Activated naive CD4-positive, alpha-beta T cell treated with anti-CD3 and anti-CD28 coated beads, Interleukin-2, amount 50 U/mL, for 16 hours (primary cell): ENCODE data around the gene BPTF.
"Not testable (repeated sequence)": the region's sequence is repeated elsewhere in the genome, so short reads cannot be mapped to it uniquely, and the experiment has no call there.

Source experiments
- DNase-seq: peaks from one replicate; pipeline ENCODE4 v3.0.0-alpha.2; 2020

BPTF gene

DNA sequence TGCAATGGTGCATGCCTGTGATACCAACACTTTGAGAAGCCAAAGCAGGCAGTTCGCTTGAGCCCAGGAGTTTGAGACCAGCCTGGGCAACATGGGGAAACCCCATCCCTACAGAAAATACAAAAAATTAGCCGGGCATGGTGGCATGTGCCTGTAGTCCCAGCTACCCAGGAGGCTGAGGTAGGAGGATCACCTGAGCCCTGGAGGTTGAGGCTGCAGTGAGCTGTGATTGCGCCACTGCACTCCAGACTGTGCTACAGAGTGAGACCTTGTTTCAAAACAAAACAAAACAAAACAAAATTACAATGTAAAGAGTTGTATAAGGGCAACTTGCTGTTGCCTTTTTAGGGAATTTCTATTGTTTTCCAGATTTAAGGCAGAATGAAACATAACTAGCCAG is 155.6 kb downstream of the BPTF start:
- not testable (repeated sequence) for DNase-seq

DNA sequence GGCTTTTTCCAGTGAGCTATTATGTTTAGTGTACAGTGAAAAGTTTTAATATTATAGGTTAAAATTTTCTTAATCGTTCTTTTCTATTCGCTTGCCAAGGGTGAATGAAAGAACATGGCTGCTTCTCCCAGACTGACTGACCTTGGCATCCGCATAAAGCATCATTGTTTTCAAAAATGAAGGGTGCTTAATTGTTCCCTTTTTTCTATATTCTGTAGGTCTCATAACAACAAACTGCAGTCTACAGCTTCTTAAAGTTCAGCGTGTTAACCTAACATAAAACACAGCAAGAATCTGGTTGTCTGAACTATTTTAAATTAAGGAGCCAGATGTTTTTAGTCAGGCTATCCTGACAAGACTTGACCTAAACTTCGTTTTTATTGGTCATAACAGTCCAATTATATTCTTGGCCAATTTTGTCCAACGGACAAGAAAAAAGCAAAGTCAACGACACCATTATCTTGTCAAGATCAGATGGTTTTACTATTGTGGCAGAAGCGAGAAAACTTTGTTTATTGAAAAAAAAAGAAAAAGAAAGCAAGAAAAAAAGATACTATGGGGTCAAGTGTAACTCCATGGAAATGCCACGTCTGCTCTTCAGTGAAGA is 156.8 kb downstream of the BPTF start:
- no peak for DNase-seq

DNA sequence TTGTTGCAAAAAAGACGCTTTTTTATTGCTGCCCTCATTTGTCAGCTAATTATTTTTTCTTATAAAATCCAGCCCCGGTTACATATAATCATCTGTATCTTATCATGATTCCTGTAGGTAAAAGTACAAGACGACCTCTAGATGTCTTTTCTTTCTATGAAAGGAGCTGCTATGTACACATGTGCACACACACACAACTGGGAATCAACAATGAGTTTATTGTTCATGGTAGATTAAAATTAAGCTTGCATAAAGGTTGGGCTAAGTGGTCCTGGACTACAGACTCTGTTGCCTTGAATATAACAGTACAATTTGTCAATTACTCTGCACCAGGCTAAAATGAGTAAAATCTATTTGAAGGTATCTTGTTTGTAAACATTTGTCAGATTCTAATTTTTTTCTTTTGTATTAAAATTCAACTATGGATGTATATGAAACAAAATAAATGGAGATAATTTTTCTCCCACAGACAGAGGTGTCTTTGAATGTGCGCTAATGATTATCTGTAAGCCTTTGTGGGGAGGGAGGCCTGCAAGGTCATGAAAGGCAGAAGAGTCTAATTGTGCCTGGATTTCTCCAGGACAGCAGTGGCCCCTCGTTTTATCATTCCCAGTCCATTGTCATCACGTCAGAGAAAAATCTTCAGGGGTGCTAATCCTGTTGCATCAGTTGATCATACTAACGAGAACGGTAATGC is 157.5 kb downstream of the BPTF start:
- no peak for DNase-seq

DNA sequence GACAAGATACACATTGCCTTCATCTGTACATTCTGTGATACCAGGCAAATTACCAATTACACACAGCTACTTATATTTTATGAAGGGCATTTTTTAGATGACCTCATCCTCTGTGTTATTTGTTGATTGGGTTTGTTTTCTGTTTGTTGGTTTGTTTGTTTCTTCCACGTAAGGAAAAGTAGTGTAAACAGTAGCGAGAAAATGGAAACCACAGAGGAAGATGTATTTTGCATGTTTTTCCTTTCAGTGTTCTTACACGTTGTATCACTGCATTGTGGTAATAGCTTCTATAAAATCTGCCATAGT is 158.0 kb downstream of the BPTF start:
- no peak for DNase-seq

DNA sequence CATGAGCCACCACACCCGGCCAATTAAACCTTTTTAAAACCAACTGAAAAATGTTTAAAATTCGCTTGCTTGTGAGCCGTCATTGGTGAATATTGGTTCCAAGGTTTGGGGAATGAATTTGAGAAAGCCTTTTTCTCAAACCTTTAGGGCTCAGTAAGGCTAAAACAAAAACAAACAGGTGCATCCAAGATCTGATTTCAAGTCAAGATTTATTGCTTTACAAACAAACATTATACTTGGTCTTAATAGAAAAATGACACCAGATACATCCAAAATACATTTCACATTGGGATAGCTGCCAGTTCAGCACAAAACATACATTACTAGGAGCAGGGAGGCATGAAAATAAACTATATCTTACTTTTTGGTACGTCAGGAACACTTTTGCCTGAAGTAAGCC is 165.6 kb downstream of the BPTF start:
- DNase-seq: no peak

DNA sequence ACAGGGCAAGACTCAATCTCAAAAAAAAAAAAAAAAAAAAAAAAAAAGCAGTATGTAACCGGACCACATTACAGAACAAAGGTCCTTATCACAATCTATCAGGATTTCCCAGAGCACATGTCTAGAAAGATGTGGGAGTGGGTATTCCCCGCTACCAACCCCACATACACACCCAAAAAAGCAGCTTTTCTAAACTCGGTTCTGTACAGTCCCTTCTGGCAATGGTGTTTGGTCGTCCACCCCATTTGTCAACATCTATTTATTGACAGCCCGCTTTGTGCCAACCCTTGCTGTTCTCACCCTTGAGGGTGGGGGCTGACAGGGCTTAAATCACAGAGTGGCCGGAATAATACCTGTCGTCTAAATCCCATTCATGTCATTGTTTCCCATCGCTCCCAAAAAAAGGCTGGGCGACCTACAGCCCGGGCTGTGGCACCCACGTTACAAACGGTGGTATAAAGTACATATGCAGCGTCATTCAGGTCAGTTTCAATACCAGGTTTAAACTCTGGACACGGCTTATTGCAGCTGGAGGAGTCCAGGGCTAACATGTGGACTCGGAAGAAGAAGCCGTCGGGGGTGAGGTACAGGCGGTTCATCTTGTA is 167.3 kb downstream of the BPTF start:
- DNase-seq: no peak

DNA sequence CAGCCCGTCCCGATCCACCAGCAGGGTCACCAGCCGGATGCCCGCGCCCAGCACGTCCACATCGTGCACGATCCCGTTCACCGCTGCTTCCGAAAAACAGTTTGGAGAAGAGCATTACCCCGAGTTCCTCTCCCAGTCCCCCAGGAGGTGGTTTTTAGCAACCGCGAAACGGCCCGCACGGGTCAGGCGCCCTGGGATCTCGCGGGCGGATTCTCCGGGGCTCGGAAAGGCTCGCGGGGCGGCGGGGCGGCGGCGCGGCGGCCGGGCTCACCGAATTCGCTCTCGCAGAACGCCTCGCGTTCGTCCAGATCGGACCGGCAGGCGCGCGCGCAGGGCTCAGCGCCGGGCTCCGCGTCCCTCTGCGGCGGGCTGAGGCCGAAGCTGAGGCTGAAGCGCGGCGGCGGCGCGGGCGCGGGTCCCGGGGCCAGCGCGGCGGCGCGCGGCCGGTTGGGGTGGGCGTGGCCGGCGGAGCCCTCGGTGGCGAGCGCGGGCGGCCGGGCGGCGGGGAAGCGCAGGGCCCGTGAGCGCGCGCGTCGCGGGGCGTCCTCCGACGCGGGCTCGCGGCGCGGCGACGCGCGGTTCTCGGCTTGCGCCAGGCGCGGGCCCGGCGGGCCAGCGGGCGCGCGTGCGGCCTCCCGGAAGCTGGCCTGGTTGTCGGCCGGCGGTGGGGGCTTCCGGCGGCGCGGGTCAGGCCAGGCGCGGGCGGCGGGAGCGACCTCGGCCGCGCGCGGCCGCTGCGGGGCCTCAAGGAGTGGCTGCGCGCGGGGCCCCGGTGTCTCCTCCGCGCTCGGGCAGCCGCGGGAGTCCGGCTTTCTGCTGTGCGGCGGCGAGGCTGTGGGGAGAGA is 168.1 kb downstream of the BPTF start:
- peak; percentile 75 for DNase-seq

DNA sequence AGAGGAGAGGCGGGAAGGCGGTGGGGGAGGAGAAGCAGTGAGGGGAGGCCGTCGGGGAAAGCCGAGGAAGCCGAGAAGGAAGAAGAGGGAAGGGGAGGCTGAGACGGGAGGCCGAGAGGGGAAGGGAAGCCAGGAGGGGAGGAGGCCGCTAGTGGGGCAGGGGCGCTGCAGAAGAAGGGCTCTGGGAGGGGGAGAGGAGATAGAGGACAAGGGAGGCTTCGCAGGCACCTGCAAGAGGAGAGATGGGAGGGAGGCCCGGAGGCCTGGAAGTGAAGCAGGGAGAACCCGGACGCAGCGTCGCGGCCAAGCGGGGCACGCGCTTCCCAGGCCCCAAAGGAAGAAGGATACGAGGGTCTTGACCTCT is 168.7 kb downstream of the BPTF start:
- DNase-seq: no peak

DNA sequence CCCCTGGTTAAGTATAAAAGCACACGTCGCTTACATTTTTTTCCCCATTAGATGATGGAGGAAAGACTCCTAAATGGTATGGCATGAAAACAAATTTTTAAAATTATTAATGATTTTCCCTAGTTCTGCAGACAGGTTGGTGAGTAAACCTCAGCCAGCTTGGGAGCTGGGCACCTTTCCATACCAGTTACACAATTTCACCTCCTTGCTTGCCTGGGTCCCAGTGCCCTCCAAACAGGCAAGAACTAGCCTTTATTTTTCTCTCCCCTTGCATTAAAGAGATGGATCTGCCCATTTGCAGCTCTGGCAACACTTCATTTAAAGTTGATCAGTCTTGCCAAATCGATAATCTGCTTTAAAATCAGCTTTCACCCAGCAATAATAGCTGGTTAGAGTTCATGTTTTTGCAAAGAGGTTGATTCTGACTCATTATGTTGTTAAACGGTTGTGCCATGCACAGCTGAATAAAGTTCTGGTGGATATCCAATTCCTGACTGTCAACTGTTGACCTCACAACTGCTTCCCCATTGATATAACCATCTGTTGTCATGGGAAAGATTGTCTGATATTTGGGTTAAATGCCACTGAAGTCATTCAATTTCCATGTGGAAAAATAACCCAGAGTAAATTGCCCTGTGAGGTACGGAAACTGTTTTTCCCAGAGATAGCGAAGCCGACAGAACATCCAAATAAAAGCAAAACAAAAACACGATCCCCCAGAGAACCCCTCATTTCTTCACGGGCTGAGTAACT is 169.7 kb downstream of the BPTF start:
- no peak for DNase-seq

DNA sequence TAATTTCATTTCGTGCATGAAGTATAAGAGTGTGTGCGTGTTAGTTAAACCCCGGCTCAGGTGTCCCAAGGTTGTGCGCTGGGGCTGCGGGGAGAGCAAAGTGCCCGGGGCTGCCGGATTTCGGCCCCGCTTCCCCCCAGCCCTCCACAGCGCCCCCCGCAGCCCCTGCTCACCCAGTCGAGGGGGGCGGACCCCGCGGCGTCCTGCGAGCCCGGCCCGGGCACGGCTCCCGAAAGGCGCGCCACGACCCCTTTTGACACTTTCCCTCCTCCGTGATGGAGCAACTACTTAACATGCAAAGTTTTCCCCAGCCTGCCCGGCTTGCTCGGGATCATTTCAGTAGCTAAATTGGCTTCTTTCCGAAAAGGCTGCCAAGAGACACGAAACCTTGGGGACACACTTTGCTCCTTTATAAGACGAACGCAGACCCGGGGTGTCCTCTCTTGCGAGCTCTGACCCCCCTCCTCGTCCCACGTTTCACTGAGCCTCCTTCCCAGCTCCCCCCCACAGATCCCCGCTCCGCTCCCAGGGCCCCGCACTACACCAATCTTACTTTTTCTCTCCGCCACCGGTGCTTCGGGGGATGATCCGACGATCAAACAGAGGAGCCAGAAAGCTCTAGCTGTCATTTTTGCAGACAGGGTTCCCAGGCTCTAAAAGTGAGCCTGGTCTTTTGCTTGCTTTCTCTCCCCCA is 170.4 kb downstream of the BPTF start:
- peak; percentile 19 for DNase-seq

DNA sequence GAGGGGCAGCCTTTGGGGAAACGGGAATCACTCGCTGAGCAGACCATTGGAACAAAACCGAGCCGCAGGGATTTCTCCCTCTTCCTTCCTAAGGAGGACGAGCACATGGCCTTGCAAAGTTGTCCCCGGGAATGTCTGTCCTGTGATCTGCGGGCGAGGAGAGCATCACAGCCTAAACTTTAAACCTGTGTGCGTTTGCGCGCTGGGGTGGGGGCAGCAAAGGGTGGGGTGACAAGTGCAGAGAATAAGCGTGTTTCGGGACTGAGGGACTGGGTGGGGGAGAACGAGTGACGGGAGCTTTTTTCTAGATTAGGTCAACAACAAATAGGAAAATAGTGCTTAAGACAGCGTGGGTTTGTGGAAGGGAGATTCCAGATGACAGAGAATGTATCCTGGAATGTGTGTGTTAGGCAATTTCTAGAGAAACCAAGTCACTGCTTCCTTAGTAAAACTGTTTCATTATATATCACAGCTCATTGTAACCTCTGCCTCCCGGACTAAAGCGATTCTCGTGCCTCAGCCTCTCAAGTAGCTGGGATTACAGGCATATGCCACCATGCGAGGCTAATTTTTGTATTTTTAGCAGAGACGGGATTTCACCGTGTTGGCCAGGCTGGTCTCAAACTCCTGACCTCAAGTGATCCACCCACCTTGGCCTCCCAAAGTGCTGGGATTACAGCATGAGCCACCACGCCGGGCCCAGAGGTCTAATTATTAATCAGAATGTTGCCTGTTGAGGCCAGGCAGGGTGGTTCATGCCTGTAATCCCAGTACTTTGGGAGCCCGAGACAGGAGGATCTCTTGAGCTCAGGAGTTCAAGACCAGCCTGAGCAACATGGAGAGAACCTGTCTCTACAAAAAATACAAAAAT is 171.2 kb downstream of the BPTF start, which contains the start of gene C17orf58:
Gene C17orf58, minus strand, starts transcription at position 169 of the 871 bp plus-strand sequence. CDS start 271 bp downstream, outside the sequence.
- DNase-seq: not testable (repeated sequence)

DNA sequence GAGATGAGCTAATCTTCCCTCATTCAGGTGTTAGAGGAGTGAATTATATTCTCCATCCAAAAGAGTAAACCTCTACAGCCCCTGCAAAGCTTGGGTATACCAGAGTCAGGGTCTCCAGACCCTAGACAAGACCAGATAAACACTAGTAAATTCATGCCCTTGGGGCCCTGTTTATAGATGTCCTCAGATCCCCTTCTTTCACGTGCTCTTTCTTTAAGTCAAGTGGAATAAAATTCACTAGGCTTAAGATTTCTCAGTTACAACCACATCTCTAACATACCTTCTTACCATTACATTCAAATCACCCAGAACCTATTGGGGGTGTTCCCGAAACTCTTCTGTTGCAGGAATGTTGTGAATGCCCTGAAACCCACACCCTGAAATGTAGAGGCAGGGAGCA is 173.2 kb downstream of the BPTF start:
- DNase-seq: no peak

DNA sequence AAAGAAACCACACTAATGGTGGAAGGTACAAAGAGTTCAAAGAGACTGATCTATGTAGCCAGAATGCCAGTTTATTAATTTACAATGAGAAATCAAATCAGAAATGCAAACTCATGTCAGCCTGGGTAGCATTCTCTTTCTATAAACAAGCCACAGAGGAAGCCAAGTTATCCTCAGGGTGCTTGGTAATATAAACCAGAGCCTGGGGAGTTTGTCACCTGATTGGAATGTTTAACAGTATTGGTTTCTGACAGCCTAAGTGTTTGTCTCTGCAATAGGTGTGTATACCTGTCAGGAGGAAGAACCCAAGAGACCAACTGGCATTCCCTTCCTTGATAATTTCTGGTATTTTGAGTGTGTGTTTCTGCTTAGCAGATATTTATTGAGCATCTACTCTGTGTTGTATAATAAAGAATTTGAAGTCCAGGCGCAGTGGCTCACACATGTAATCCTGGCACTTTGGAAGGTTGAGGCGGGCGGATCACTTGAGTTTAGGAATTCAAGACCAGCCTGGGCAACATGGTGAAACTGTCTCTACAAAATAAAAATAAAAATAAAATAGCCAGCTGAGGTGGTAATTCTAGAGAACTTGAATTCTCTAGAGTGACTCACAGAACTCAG is 174.1 kb downstream of the BPTF start:
- no peak for DNase-seq

DNA sequence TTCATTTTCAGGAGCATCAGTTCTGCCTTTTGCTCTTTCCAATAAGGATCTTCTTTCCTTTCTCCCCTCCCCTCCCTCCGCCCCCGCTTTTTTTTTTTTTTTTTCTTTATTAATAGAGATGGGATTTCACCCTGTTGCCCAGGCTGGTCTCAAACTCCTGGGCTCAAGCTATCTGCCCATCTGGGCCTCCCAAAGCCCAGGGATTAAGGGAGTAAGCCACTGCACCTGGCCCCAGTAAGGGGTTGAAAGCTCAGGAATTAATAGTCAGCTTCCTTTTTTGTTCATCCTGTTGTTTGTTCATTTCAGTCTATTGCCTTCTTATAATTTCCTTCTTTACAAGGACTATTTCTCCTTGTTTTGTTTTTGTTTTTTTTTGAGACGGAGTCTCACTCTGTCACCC is 178.9 kb downstream of the BPTF start:
- DNase-seq: no peak

DNA sequence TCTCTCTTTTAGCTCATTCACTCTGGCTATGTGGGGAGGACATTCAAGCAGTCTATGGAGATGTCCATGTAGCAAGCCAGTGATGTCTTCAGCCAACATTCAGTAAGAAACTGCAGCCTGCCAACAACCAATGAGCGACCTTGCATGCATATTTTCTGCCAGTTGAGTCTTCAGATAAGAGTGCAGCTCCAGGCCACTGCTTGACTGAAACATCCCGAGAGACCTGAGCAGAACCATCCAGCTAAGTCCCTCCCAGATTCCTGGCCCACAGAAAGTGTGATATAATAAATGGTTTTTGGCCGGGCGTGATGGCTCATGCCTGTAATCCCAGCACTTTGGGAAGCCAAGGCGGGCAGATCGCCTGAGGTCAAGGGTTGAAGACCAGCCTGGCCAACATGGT is 181.5 kb downstream of the BPTF start:
- no peak for DNase-seq

DNA sequence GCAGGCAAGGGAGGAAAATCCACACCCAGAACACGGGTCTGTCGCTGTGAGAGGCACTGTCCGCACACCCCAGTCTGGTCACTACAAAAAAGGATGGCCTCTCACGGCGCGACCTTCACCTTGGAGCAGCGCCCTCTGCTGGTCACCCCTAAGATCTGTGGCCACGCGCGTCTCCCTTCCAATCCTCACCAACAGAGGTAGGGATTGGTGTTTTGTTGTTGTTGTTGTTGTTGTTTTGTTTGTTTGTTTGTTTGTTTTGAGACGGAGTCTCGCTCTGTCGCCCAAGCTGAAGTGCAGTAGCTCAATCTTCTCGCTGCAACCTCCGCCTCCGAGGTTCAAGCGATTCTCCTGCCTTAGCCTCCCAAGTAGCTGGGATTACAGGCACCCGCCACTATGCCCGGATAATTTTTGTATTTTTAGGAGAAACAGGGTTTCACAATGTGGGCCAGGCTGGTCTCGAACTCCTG is 185.9 kb downstream of the BPTF start:
- DNase-seq: peak; percentile 57

DNA sequence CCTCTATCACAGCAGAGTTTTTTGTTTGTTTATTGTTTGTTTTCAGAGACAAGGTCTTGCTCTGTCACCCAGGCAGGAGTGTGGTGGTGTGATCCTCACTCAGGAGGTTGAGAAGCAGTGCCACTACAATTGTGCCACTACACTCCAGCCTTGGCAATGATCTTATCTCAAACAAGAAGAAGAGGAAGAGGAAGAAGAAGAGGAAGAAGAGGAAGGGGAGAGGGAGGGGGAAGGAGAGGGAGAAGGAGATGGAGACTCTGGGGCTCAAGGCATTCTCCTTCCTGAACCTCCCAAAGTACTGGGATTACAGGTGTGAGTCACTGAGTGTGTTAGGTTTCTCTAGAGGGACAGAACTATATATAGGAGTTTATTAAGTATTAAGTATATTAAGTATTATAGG is 188.1 kb downstream of the BPTF start:
- DNase-seq: no peak

DNA sequence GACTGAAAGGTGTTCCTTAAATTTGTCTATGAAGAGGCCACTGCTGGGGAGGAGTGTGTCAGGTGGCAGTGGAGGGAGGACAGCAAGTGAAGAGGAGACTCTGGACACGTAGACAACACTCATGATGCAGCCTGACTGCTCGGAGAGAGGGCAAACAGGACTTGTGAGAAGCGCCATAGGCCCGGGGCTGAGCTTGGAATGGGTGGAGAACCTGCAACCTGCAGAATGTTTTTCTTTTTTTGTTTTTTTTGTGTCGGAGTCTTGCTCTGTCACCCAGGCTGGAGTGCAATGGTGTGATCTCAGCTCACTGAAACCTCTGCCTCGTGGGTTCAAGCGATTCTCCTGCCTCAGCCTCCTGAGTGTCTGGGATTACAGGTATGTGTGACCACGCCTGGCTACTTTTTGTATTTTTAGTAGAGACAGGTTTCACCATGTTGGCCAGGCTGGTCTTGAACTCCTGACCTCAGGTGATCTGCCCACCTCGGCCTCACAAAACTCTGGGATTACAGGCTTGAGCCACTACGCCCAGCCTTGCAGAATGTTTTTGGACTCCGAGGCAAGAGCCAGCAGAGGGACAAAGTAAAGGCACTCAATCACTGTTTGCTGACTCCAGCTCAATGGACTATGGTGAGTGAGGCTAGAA is 189.9 kb downstream of the BPTF start:
- no peak for DNase-seq

DNA sequence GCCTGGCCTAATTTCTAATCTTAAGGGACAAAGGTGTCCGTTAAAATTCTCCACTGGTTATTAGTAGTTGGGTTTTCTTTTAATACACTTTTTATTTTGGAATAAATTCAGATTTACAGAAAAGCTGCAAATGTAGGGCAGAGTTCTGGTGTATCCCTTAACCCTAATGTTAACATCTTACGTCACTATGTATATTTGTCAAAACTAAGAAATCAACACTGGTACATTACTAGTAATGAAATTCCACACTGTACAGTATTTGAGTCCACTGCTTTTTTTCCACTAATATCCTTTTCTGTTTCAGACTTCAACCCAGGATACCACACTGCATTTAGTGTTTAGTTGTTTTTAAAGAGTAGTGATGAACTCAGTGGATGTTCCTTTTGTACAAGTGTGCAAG is 191.5 kb downstream of the BPTF start:
- no peak for DNase-seq

DNA sequence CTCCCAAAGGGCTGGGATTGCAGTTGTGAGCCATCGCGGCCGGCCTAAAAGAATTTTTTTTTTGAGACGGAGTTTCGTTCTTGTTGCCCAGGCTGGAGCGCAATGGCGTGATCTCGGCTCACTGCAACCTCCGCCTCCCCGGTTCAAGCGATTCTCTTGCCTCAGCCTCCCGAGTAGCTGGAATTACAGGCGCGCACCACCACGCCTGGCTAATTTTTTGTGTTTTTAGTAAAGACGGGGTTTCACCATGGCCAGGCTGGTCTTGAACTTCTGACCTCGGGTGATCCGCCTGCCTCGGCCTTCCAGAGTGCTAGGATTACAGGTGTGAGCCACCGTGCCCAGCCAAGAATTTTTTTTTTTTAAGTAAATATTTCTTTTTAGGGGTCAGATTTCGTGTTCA is 193.2 kb downstream of the BPTF start:
- not testable (repeated sequence) for DNase-seq
